SK-N-SH treated with all-trans-retinoic acid at 6 μM for 48 hours (cell line): ENCODE measurements around the gene UVRAG.

ENCODE experiments used
- ATAC-seq: fragments of 200-7000 bp; cut with Tn5 transposase; 3 replicates; pipeline ENCODE4 v1.9.1; 2020; ENCODE audit warnings: mild to moderate bottlenecking, moderate library complexity
- ARNTL ChIP-seq: fragments of 450-650 bp; formaldehyde crosslinking; IDR thresholded peaks from 2 replicates; pipeline ENCODE4 v1.5.0; 2020; ENCODE audit warnings: low read depth, mild to moderate bottlenecking, moderate library complexity, borderline replicate concordance
- BACH2 ChIP-seq: fragments of 250-450 bp; sonication (Bioruptor Pico); IDR thresholded peaks from 2 replicates; pipeline ENCODE4 v1.9.0; 2021; ENCODE audit warnings: mild to moderate bottlenecking, borderline replicate concordance
- CSDC2 ChIP-seq: fragments of 250-450 bp; sonication (Bioruptor Pico); IDR thresholded peaks from 2 replicates; pipeline ENCODE4 v1.5.0; 2020; ENCODE audit warnings: mild to moderate bottlenecking, moderate library complexity
- ESRRG ChIP-seq: fragments of 250-450 bp; sonication (Bioruptor Pico); IDR thresholded peaks from 2 replicates; pipeline ENCODE4 v1.6.1; 2021; ENCODE audit warnings: mild to moderate bottlenecking
- GLIS3 ChIP-seq: fragments of 250-450 bp; sonication (Bioruptor Pico); IDR thresholded peaks from 2 replicates; pipeline ENCODE4 v1.5.0; 2020; ENCODE audit warnings: mild to moderate bottlenecking, moderate library complexity
- ISL1 ChIP-seq: fragments of 250-450 bp; sonication (Bioruptor Pico); IDR thresholded peaks from 2 replicates; pipeline ENCODE4 v2.1.2; 2022; ENCODE audit warnings: mild to moderate bottlenecking, moderate library complexity
- PPARA ChIP-seq: fragments of 250-450 bp; sonication (Bioruptor Pico); IDR thresholded peaks from 2 replicates; pipeline ENCODE4 v1.5.0; 2020; ENCODE audit warnings: mild to moderate bottlenecking, borderline replicate concordance
- RARB ChIP-seq: fragments of 250-450 bp; sonication (Bioruptor Pico); IDR thresholded peaks from 2 replicates; pipeline ENCODE4 v1.8.0; 2021; ENCODE audit warnings: mild to moderate bottlenecking, moderate library complexity
- SNAI2 ChIP-seq: fragments of 250-450 bp; sonication (Bioruptor Pico); IDR thresholded peaks from 2 replicates; pipeline ENCODE4 v1.5.0; 2020; ENCODE audit warnings: mild to moderate bottlenecking, moderate library complexity
- TCF4 ChIP-seq: fragments of 250-450 bp; sonication (Bioruptor Pico); IDR thresholded peaks from 2 replicates; pipeline ENCODE4 v1.8.0; 2021; ENCODE audit warnings: mild to moderate bottlenecking, moderate library complexity, borderline replicate concordance
- ZC3H10 ChIP-seq: fragments of 250-450 bp; sonication (Bioruptor Pico); IDR thresholded peaks from 2 replicates; pipeline ENCODE4 v1.5.1; 2021; ENCODE audit warnings: mild to moderate bottlenecking, moderate library complexity
- ZFP3 ChIP-seq: fragments of 250-450 bp; sonication (Bioruptor Pico); IDR thresholded peaks from 2 replicates; pipeline ENCODE4 v1.5.0; 2020; ENCODE audit warnings: mild to moderate bottlenecking, moderate library complexity
- ZFP30 ChIP-seq: fragments of 450-650 bp; formaldehyde crosslinking; IDR thresholded peaks from 2 replicates; pipeline ENCODE4 v1.5.0; 2022; ENCODE audit warnings: mild to moderate bottlenecking, moderate library complexity
- ZNF565 ChIP-seq: fragments of 450-650 bp; formaldehyde crosslinking; conservative IDR thresholded peaks from 2 replicates; pipeline ENCODE4 v1.5.0; 2020; ENCODE audit warnings: low read depth, mild to moderate bottlenecking, moderate library complexity
- ZNF70 ChIP-seq: fragments of 450-650 bp; formaldehyde crosslinking; IDR thresholded peaks from 2 replicates; pipeline ENCODE4 v1.5.0; 2020; ENCODE audit warnings: mild to moderate bottlenecking, moderate library complexity
- TF ChIP-seq, protein P1 (sequence below): fragments of 250-450 bp; sonication (Bioruptor Pico); IDR thresholded peaks from 2 replicates; pipeline ENCODE4 v1.5.1; 2021; ENCODE audit warnings: mild to moderate bottlenecking, moderate library complexity
- TF ChIP-seq, protein P2 (sequence below): fragments of 250-450 bp; sonication (Bioruptor Pico); IDR thresholded peaks from 2 replicates; pipeline ENCODE4 v1.8.0; 2020; ENCODE audit warnings: mild to moderate bottlenecking, moderate library complexity, borderline replicate concordance
- TF ChIP-seq, protein P3 (sequence below): fragments of 250-450 bp; sonication (Bioruptor Pico); IDR thresholded peaks from 2 replicates; pipeline ENCODE4 v1.5.1; 2020; ENCODE audit warnings: low read depth, mild to moderate bottlenecking, moderate library complexity
- TF ChIP-seq, protein P4 (sequence below): fragments of 250-450 bp; sonication (Bioruptor Pico); IDR thresholded peaks from 2 replicates; pipeline ENCODE4 v1.8.0; 2021; ENCODE audit warnings: low read depth, mild to moderate bottlenecking, moderate library complexity, borderline replicate concordance
- TF ChIP-seq, protein P5 (sequence below): fragments of 250-450 bp; sonication (Bioruptor Pico); IDR thresholded peaks from 2 replicates; pipeline ENCODE4 v1.5.0; 2020; ENCODE audit warnings: mild to moderate bottlenecking, moderate library complexity

UVRAG gene

DNA sequence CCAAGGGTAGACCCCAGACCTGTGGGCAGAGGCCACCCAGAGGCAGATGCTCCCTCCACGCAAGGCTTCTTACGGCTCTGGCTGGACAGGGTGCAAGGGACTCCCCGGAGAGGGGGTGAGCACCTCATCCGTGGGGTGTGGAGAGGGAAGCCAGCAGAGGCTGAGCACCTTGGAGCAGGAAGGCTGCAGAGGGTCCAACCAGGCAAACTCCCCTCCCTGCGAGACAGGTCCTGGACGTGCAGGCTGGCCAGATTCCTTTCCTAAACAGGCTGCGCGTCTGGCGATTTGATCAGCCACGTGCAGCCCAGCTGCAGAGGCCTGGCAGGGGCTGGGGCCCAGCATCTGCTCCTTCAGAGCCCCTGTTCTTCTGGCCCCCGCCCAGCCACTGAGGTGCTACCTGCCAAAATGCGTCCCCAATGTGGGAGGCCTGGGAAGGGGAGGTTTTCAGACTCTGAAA lies 342.0 kb downstream of the UVRAG start:
- no peak for TF ChIP-seq ZNF70
- peak; percentile 81; the same call in 1 of the 2 replicates for TF ChIP-seq TCF4 (CRISPR knock-in tag)
- no peak for ATAC-seq

DNA sequence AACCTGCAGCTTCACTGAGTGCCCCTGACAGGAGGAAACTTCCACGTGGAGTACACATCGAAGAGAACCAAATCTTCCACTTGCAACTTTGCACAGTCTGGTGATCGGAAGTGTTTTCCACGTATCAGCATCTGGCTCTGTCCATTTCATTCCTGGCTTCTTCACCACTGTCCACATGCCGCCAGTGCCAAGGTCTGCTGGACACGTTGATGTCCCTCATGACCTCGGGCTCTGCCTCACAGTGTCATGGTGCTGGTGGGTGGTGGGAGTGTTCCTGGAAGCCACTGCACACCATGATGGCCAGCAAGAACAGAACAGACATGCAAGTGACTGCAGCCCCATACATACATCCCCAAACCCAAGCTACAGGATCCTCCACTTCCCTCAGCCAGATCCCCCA lies 342.9 kb downstream of the UVRAG start:
- ATAC-seq, result no peak
- TF ChIP-seq, protein P1, sequence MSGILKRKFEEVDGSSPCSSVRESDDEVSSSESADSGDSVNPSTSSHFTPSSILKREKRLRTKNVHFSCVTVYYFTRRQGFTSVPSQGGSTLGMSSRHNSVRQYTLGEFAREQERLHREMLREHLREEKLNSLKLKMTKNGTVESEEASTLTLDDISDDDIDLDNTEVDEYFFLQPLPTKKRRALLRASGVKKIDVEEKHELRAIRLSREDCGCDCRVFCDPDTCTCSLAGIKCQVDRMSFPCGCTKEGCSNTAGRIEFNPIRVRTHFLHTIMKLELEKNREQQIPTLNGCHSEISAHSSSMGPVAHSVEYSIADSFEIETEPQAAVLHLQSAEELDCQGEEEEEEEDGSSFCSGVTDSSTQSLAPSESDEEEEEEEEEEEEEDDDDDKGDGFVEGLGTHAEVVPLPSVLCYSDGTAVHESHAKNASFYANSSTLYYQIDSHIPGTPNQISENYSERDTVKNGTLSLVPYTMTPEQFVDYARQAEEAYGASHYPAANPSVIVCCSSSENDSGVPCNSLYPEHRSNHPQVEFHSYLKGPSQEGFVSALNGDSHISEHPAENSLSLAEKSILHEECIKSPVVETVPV (CRISPR knock-in tag), result no peak
- TF ChIP-seq ZNF70 (no peak), SNAI2 (no peak), TCF4 (CRISPR knock-in tag) (no peak), ZFP30 (CRISPR knock-in tag) (no peak), ISL1 (no peak), CSDC2 (no peak), ZNF565 (CRISPR knock-in tag) (no peak), PPARA (CRISPR knock-in tag) (no peak), ZFP3 (no peak), GLIS3 (CRISPR knock-in tag) (no peak), ARNTL (CRISPR knock-in tag) (no peak), ESRRG (CRISPR knock-in tag) (no peak), ZC3H10 (CRISPR knock-in tag) (no peak)
- TF ChIP-seq, protein P2, sequence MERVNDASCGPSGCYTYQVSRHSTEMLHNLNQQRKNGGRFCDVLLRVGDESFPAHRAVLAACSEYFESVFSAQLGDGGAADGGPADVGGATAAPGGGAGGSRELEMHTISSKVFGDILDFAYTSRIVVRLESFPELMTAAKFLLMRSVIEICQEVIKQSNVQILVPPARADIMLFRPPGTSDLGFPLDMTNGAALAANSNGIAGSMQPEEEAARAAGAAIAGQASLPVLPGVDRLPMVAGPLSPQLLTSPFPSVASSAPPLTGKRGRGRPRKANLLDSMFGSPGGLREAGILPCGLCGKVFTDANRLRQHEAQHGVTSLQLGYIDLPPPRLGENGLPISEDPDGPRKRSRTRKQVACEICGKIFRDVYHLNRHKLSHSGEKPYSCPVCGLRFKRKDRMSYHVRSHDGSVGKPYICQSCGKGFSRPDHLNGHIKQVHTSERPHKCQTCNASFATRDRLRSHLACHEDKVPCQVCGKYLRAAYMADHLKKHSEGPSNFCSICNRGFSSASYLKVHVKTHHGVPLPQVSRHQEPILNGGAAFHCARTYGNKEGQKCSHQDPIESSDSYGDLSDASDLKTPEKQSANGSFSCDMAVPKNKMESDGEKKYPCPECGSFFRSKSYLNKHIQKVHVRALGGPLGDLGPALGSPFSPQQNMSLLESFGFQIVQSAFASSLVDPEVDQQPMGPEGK, result no peak
- TF ChIP-seq, protein P3, sequence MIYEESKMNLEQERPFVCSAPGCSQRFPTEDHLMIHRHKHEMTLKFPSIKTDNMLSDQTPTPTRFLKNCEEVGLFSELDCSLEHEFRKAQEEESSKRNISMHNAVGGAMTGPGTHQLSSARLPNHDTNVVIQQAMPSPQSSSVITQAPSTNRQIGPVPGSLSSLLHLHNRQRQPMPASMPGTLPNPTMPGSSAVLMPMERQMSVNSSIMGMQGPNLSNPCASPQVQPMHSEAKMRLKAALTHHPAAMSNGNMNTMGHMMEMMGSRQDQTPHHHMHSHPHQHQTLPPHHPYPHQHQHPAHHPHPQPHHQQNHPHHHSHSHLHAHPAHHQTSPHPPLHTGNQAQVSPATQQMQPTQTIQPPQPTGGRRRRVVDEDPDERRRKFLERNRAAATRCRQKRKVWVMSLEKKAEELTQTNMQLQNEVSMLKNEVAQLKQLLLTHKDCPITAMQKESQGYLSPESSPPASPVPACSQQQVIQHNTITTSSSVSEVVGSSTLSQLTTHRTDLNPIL, result no peak
- TF ChIP-seq, protein P4, sequence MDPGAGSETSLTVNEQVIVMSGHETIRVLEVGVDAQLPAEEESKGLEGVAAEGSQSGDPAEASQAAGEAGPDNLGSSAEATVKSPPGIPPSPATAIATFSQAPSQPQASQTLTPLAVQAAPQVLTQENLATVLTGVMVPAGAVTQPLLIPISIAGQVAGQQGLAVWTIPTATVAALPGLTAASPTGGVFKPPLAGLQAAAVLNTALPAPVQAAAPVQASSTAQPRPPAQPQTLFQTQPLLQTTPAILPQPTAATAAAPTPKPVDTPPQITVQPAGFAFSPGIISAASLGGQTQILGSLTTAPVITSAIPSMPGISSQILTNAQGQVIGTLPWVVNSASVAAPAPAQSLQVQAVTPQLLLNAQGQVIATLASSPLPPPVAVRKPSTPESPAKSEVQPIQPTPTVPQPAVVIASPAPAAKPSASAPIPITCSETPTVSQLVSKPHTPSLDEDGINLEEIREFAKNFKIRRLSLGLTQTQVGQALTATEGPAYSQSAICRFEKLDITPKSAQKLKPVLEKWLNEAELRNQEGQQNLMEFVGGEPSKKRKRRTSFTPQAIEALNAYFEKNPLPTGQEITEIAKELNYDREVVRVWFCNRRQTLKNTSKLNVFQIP (CRISPR knock-in tag), result no peak
- TF ChIP-seq, protein P5, sequence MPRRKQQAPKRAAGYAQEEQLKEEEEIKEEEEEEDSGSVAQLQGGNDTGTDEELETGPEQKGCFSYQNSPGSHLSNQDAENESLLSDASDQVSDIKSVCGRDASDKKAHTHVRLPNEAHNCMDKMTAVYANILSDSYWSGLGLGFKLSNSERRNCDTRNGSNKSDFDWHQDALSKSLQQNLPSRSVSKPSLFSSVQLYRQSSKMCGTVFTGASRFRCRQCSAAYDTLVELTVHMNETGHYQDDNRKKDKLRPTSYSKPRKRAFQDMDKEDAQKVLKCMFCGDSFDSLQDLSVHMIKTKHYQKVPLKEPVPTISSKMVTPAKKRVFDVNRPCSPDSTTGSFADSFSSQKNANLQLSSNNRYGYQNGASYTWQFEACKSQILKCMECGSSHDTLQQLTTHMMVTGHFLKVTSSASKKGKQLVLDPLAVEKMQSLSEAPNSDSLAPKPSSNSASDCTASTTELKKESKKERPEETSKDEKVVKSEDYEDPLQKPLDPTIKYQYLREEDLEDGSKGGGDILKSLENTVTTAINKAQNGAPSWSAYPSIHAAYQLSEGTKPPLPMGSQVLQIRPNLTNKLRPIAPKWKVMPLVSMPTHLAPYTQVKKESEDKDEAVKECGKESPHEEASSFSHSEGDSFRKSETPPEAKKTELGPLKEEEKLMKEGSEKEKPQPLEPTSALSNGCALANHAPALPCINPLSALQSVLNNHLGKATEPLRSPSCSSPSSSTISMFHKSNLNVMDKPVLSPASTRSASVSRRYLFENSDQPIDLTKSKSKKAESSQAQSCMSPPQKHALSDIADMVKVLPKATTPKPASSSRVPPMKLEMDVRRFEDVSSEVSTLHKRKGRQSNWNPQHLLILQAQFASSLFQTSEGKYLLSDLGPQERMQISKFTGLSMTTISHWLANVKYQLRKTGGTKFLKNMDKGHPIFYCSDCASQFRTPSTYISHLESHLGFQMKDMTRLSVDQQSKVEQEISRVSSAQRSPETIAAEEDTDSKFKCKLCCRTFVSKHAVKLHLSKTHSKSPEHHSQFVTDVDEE (CRISPR knock-in tag), result no peak

DNA sequence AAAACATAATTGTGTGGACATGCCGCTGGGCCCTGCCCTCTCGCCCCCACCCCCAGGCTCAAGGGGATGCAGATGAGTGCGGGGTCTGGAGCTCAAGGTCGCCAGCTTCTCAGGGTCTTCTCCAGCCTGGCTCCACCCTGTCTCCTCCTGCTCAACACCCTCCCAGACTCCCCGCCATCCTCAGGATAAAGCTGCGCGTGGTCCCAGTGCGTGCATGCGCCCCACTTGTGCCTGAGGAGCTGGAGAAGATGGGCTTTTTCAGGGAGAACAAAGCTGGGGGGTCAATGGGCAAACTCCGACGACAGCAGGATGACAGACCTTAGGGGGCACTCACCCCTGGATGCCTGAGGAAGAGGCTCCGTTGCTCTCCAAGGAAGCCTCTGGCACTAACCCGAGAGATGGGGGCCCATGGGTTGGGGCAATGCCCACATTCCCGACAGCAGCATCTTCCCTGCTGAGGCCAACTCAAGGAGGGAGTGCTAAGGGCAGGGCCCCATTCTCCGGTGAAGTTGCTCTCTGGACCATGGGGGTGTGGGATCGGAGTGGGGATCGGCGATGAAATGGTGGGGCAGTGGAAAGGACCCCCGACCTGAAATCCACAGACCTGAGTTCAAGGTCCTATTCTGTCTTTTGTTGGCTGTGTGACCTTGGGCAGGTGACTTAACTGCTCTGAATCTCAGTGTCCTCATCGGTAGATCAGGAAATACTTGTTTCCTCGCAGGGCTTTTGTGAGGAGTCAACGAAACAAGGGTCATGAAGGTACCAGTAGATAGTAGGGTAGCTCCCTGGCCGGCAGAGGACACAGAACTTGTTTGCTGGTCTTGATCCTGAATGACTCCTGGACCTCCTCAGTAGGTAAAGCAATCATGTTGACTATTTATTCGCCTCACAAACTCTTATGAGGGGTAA lies 343.6 kb downstream of the UVRAG start:
- ATAC-seq, result no peak
- TF ChIP-seq, protein P5 (CRISPR knock-in tag), result no peak
- TF ChIP-seq ESRRG (CRISPR knock-in tag), result no peak
- TF ChIP-seq CSDC2, result no peak
- TF ChIP-seq, protein P1 (CRISPR knock-in tag), result no peak
- TF ChIP-seq RARB, result no peak
- TF ChIP-seq ZFP30 (CRISPR knock-in tag), result no peak
- TF ChIP-seq ZFP3, result no peak
- TF ChIP-seq GLIS3 (CRISPR knock-in tag), result no peak
- no peak for TF ChIP-seq ARNTL (CRISPR knock-in tag)
- no peak for TF ChIP-seq BACH2 (CRISPR knock-in tag)
